ENCODE measurements around the gene TMEM220. TPM values are rescaled to one million over a fixed set of nuclear protein-coding genes. Genes with fewer than 3 reads are reported as not detected.

TMEM220 gene
- 1 to 10 TPM; 1.4 to 9.5 (median 6.3) TPM for total RNA-seq

DNA sequence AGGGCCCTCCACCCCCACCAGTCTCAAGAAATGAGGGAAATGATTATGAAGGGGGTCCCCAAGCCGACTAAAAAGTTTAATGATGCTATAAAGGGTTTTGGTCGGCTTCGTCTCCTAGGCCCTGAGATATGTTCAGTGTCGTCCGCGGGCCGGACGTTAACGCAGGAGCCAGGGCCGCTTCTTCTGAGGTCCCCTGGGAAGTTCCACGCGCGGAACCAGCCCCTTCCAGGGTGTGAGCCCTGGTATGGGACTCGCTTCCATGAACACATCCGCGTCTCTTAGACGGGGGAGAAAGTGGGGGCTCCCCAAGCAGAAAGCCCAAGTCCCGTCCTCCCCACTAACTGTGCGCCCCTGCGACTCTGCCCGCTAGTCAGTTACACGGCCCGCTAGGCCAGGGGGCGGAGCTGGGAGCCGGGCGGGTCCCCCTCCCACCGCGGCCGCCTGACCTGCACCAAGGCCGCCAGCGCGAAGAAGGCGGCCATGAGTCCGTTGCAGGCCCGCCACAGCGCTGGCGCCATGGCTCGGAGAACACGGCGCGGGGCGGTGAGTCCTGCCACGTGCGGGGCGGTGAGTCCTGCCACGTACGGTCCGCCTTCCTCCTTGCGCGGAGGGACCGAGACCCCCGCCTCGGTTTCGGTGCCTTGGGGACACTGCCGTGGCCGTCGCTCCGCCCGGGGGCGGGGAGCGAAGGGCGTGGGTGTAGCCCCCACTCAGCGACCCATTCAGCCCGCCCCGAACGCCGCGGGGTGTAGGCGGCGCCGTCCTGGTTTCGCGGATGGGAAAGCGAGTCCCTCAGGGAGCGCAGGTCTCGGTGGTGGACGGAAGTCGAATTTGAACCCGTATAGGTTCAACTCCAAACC is at the start of gene TMEM220:
TMEM220 (minus strand) TSS at position 690 of the 860 bp plus-strand sequence; CDS start at position 518, 172 bp downstream.
- H3K4me3 ChIP-seq = peak within 1 kb of the TSS; percentile 68 to 82 (median 71)
- H3K9me3 ChIP-seq = no peaks in the 10 kb centered on the region
- TF ChIP-seq, protein P1, sequence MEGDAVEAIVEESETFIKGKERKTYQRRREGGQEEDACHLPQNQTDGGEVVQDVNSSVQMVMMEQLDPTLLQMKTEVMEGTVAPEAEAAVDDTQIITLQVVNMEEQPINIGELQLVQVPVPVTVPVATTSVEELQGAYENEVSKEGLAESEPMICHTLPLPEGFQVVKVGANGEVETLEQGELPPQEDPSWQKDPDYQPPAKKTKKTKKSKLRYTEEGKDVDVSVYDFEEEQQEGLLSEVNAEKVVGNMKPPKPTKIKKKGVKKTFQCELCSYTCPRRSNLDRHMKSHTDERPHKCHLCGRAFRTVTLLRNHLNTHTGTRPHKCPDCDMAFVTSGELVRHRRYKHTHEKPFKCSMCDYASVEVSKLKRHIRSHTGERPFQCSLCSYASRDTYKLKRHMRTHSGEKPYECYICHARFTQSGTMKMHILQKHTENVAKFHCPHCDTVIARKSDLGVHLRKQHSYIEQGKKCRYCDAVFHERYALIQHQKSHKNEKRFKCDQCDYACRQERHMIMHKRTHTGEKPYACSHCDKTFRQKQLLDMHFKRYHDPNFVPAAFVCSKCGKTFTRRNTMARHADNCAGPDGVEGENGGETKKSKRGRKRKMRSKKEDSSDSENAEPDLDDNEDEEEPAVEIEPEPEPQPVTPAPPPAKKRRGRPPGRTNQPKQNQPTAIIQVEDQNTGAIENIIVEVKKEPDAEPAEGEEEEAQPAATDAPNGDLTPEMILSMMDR (IDR thresholded peaks at IDR 0.05) = no peak
- TF ChIP-seq POLR2A (IDR thresholded peaks at IDR 0.05) = peak in 3 of 4 donors; percentile 26 to 60 (median 56)
- intact Hi-C loops (cut with DNase I) = no loop called here
- no peaks in the 10 kb centered on the region for H3K27me3 ChIP-seq
- WGBS, 2 donors = 4 to 29% methylated on average over 19 to 21 of the region's 79 CpGs
- H3K36me3 ChIP-seq = peaks cover 0 to 26% (median 0%) of the 10 kb centered on the region in 3 donors
- DNase-seq = no peak
- peak within 1 kb of the TSS; percentile 90 to 96 (median 92) for H3K27ac ChIP-seq
- H3K4me1 ChIP-seq = peaks cover 0 to 28% (median 5%) of the 10 kb centered on the region in 3 donors

DNA sequence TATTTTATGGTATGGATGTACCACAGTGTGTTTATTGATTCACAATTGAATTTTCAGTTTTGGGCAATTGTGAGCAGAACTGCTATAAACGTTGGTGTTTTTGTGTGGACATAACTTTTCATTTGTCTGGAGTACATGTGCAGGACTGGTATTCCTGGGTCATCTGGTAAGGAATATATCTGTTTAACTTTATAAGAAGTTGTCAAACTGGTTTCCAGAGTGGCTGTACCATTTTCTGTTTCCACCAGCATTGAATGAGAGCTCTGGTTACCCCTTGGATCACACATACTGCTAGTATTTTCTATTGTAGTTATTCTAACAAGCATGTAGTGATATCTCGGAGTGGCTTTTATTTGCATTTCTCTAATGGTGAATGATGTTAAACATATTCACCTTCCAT is 49.8 kb upstream of the TMEM220 start:
- DNase-seq = no peak

DNA sequence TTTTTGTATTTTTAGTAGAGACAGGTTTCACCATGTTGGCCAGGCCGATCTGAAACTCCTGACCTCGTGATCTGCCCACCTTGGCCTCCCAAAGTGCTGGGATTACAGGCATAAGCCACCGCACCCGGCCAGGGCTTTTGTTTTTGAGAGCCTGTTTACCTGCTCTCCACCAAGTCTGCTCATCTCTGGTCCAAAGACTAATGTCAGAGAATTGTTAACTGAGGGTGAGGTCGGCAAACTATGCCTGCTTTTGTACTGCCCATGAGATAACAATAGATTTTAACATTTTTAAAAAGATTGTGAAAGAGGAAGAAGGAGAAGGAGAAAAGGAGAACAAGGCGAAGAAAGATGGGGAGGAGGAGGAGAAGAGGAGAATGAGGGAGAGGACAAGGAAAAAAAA is 48.1 kb upstream of the TMEM220 start:
- Histone ChIP-seq H3K4me1 (peaks cover 0 to 26% (median 0%) of the 10 kb centered on the region in 3 donors), H3K27ac (no peak overlapping the region)

More for the DNA sequence above, 49.8 kb upstream of the TMEM220 start:
- Histone ChIP-seq H3K27me3 (no peaks in the 10 kb centered on the region), H3K27ac (peak overlapping the region in 1 of 4 donors; percentile 20), H3K4me3 (no peak overlapping the region), H3K36me3 (no peaks in the 10 kb centered on the region), H3K4me1 (peaks cover 0 to 15% (median 0%) of the 10 kb centered on the region in 3 donors), H3K9me3 (no peaks in the 10 kb centered on the region)
- intact Hi-C loops (cut with DNase I) = loop anchor here (5.0 kb wide), 1 partner anchor 63 kb away; no protein-coding TSS in a partner anchor
- TF ChIP-seq, protein P1 (IDR thresholded peaks at IDR 0.05) = no peak
- TF ChIP-seq POLR2A (IDR thresholded peaks at IDR 0.05) = no peak
- WGBS, 2 donors = 43 to 60% methylated on average over 2 of the region's 2 CpGs

DNA sequence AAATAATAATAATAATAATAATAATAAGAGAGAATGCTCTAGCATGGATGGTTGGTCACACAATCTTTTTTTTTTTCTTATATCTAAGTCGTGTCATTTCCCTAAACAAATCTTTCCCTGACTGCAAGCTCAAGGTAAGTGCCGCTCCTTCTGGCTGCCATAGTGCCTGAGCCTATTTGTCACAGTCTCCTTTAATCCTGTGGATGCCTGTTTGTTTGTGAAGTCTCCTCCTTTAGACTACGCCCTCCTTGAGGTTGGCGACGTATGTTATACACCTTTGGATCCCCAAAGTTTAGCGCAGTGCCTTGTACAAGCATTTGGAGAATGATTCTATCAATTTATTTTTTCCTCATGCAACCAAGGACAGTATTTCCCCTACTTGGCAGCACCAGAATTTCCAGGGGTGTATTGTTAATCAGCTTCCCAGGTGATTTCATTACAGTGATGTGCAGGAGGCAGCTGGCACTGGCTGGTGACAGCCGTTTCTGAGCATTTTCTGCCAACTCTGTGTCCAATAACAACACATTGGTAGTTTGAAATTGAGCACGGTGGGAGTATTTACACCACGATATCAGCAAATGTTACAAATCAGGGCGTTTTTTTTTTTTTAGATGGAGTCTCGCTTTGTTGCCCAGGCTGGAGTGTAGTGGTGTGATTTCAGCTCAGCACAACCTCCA is 47.4 kb upstream of the TMEM220 start:
- no peak for TF ChIP-seq POLR2A (IDR thresholded peaks at IDR 0.05)
- TF ChIP-seq, protein P1 (IDR thresholded peaks at IDR 0.05) = no peak
- peaks cover 0 to 3% (median 0%) of the 10 kb centered on the region in 3 donors for H3K9me3 ChIP-seq
- H3K27me3 ChIP-seq = no peaks in the 10 kb centered on the region
- peaks cover 0 to 30% (median 0%) of the 10 kb centered on the region in 3 donors for H3K4me1 ChIP-seq
- intact Hi-C loops (cut with DNase I) = loop anchor here (5.0 kb wide), 1 partner anchor 65 kb away; no protein-coding TSS in a partner anchor
- H3K36me3 ChIP-seq = no peaks in the 10 kb centered on the region
- no peak overlapping the region for H3K4me3 ChIP-seq
- no peak overlapping the region for H3K27ac ChIP-seq
- DNase-seq = no peak
- 82 to 90% methylated on average over 11 of the region's 11 CpGs for WGBS, 2 donors

More for the DNA sequence above, 48.1 kb upstream of the TMEM220 start:
- H3K36me3 ChIP-seq = no peaks in the 10 kb centered on the region
- 69 to 82% methylated on average over 6 of the region's 6 CpGs for WGBS, 2 donors
- TF ChIP-seq, protein P1 (IDR thresholded peaks at IDR 0.05) = no peak
- TF ChIP-seq POLR2A (IDR thresholded peaks at IDR 0.05) = no peak
- no peak overlapping the region for H3K4me3 ChIP-seq
- no peaks in the 10 kb centered on the region for H3K27me3 ChIP-seq
- no peak for DNase-seq
- intact Hi-C loops (cut with DNase I) = loop anchor here (5.0 kb wide), 1 partner anchor 64 kb away; no protein-coding TSS in a partner anchor
- H3K9me3 ChIP-seq = no peaks in the 10 kb centered on the region

All from esophagus squamous epithelium (tissue), 5 donors.